ENCODE results near the gene NANOS3. TPM values are rescaled to one million over a fixed set of nuclear protein-coding genes. Genes with fewer than 3 reads are reported as not detected.

The NANOS3 gene
- total and polyA plus RNA-seq, 2 of the 13 experiments (the other 11 are each of a cell fraction or from before 2014, with no cell fraction given): 0.21 TPM; not detected in 1

- TF ChIP-seq, protein P1, sequence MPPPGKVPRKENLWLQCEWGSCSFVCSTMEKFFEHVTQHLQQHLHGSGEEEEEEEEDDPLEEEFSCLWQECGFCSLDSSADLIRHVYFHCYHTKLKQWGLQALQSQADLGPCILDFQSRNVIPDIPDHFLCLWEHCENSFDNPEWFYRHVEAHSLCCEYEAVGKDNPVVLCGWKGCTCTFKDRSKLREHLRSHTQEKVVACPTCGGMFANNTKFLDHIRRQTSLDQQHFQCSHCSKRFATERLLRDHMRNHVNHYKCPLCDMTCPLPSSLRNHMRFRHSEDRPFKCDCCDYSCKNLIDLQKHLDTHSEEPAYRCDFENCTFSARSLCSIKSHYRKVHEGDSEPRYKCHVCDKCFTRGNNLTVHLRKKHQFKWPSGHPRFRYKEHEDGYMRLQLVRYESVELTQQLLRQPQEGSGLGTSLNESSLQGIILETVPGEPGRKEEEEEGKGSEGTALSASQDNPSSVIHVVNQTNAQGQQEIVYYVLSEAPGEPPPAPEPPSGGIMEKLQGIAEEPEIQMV (CRISPR knock-in tag; IDR thresholded peaks at IDR 0.05; ENCODE audit: low read depth): no peak
- TF ChIP-seq RXRB (CRISPR knock-in tag; IDR thresholded peaks at IDR 0.05; ENCODE audit: borderline replicate concordance) (peak; percentile 42; the same call in 1 of the 2 replicates), SP1 (IDR thresholded peaks at IDR 0.05) (no peak), SP1 (CRISPR knock-in tag; IDR thresholded peaks at IDR 0.05) (peak; percentile 56), ZNF768 (CRISPR knock-in tag; IDR thresholded peaks at IDR 0.05) (no peak), ZNF280D (CRISPR knock-in tag; IDR thresholded peaks at IDR 0.05) (0 out of 2 replicates have a peak, but pooled peaks have one; percentile 23), NFKBIZ (CRISPR knock-in tag; IDR thresholded peaks at IDR 0.05) (peak; percentile 35; the same call in 1 of the 2 replicates), HNRNPL (IDR thresholded peaks at IDR 0.05; ENCODE audit: low read depth, low read length) (peak; percentile 90), NFYC (CRISPR knock-in tag; IDR thresholded peaks at IDR 0.05) (0 out of 2 replicates have a peak, but pooled peaks have one; percentile 20), SPEN (CRISPR knock-in tag; IDR thresholded peaks at IDR 0.05; ENCODE audit: low read depth) (peak; percentile 5; the same call in 1 of the 2 replicates), TAF15 (IDR thresholded peaks at IDR 0.05; ENCODE audit: low read depth, low read length, poor library complexity, severe bottlenecking) (peak; percentile 21), ZNF547 (CRISPR knock-in tag; IDR thresholded peaks at IDR 0.05) (0 out of 2 replicates have a peak, but pooled peaks have one; percentile 3), RAD21 (CRISPR knock-in tag; IDR thresholded peaks at IDR 0.05) (no peak), ZNF839 (CRISPR knock-in tag; IDR thresholded peaks at IDR 0.05; ENCODE audit: borderline replicate concordance) (0 out of 2 replicates have a peak, but pooled peaks have one; percentile 57), HNF4A (CRISPR knock-in tag; IDR thresholded peaks at IDR 0.05) (no peak), ZNF264 (CRISPR knock-in tag; IDR thresholded peaks at IDR 0.05) (0 out of 2 replicates have a peak, but pooled peaks have one; percentile 13), ZKSCAN8 (CRISPR knock-in tag; IDR thresholded peaks at IDR 0.05; ENCODE audit: borderline replicate concordance) (peak; percentile 73; the same call in 1 of the 2 replicates), ZBTB7A (CRISPR knock-in tag; IDR thresholded peaks at IDR 0.05) (0 out of 2 replicates have a peak, but pooled peaks have one; percentile 22), SRSF1 (optimal IDR thresholded peaks at IDR 0.05; ENCODE audit: low read depth, low read length) (peak; percentile 55), KDM5B (CRISPR knock-in tag; IDR thresholded peaks at IDR 0.05; ENCODE audit: borderline replicate concordance) (peak; percentile 33; the same call in 1 of the 2 replicates)
- TF ChIP-seq, protein P2, sequence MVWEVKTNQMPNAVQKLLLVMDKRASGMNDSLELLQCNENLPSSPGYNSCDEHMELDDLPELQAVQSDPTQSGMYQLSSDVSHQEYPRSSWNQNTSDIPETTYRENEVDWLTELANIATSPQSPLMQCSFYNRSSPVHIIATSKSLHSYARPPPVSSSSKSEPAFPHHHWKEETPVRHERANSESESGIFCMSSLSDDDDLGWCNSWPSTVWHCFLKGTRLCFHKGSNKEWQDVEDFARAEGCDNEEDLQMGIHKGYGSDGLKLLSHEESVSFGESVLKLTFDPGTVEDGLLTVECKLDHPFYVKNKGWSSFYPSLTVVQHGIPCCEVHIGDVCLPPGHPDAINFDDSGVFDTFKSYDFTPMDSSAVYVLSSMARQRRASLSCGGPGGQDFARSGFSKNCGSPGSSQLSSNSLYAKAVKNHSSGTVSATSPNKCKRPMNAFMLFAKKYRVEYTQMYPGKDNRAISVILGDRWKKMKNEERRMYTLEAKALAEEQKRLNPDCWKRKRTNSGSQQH (CRISPR knock-in tag; IDR thresholded peaks at IDR 0.05; ENCODE audit: low read depth): peak; percentile 21; the same call in 1 of the 2 replicates
- TF ChIP-seq, protein P3, sequence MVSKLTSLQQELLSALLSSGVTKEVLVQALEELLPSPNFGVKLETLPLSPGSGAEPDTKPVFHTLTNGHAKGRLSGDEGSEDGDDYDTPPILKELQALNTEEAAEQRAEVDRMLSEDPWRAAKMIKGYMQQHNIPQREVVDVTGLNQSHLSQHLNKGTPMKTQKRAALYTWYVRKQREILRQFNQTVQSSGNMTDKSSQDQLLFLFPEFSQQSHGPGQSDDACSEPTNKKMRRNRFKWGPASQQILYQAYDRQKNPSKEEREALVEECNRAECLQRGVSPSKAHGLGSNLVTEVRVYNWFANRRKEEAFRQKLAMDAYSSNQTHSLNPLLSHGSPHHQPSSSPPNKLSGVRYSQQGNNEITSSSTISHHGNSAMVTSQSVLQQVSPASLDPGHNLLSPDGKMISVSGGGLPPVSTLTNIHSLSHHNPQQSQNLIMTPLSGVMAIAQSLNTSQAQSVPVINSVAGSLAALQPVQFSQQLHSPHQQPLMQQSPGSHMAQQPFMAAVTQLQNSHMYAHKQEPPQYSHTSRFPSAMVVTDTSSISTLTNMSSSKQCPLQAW (CRISPR knock-in tag; IDR thresholded peaks at IDR 0.05): peak; percentile 67; the same call in 1 of the 2 replicates
Measured at GRCh38 chr19:13846557-13847406, 30.2 kb upstream of the NANOS3 start (continued).

Measured in HepG2 (cell line).